Measurements from ENCODE around the gene FOSL1.

DNA sequence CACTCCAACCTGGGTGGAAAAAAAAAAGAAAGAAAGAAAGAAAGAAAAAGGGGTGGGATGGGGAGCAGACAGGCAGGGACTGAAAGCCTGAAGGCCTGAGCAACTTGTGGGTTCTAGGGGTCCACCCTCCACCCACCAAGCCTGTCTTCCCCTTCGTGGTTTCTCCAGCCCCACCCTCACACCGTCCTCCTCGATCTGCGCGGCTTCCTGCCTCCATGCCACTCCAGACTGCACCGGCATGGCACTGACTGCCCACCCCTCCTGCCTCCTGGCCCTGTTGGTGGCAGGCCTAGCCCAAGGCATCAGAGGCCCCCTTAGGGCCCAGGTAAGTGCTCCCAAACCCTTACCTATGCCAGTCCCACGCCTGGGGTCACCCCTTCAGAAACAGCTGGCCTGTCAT lies 20.6 kb downstream of the FOSL1 start, which contains the start of gene CTSW:
- TF ChIP-seq BHLHE40 (IDR thresholded peaks at IDR 0.05; ENCODE audit: borderline replicate concordance) (no peak), SUZ12 (IDR thresholded peaks at IDR 0.05) (no peak), CTBP1 (IDR thresholded peaks at IDR 0.05; ENCODE audit: borderline replicate concordance) (no peak)
